Aorta (tissue), 5 donors: ENCODE measurements around the gene CIZ1. TPM values are rescaled to one million over a fixed set of nuclear protein-coding genes. Genes with fewer than 3 reads are reported as not detected.

Experiments
- ATAC-seq: fragments of 200-7000 bp; cut with Tn5 transposase; one replicate; pipeline ENCODE4 v1.9.1; 2022; ENCODE audit warnings: moderate library complexity; ENCODE audit not compliant: low FRiP score
- DNase-seq, 2 donors: peaks; one replicate each; pipeline ENCODE4 v3.0.0-alpha.2; 2020
- H3K27ac ChIP-seq, 2 donors: one replicate each; pipeline ENCODE4 v1.5.1; 2013; ENCODE audit warnings: low read length in 2 of 2, mild to moderate bottlenecking in 2 of 2, moderate library complexity in 2 of 2, control low read depth in 1 of 2, inconsistent platforms in 1 of 2, low read depth in 1 of 2
- H3K27me3 ChIP-seq, 2 donors: one replicate each; pipeline ENCODE4 v1.6.1; 2013; ENCODE audit warnings: control low read depth in 1 of 2, low read length in 1 of 2, mild to moderate bottlenecking in 1 of 2, moderate library complexity in 1 of 2; ENCODE audit not compliant: insufficient read depth in 2 of 2, control insufficient read depth in 1 of 2
- H3K36me3 ChIP-seq, 2 donors: one replicate each; pipeline ENCODE4 v1.6.1; 2013; ENCODE audit warnings: control low read depth in 1 of 2, low read length in 1 of 2, mild to moderate bottlenecking in 1 of 2; ENCODE audit not compliant: insufficient read depth in 2 of 2, control insufficient read depth in 1 of 2
- H3K4me1 ChIP-seq, 2 donors: one replicate each; pipeline ENCODE4 v1.6.1; 2013; ENCODE audit warnings: low read length in 2 of 2, control low read depth in 1 of 2, mild to moderate bottlenecking in 1 of 2, moderate library complexity in 1 of 2; ENCODE audit not compliant: insufficient read depth in 2 of 2, control insufficient read depth in 1 of 2
- H3K4me3 ChIP-seq, 2 donors: one replicate each; pipeline ENCODE4 v1.5.1; 2013; ENCODE audit warnings: low read length in 2 of 2, control low read depth in 1 of 2, mild to moderate bottlenecking in 1 of 2
- H3K9me3 ChIP-seq: one replicate; pipeline ENCODE4 v1.6.1; 2013; ENCODE audit warnings: mild to moderate bottlenecking, low read length; ENCODE audit not compliant: control insufficient read depth
- WGBS, 2 donors: extraction: QIAGEN DNeasy Blood & Tissue Kit; methylation state at CpG; one replicate each; pipeline ENCODE4 v1.1.7; 2013; 5-methylcytosine and 5-hydroxymethylcytosine counted together
- intact Hi-C, 2 donors: fragments of 100-400 bp; cut with DNase I; formaldehyde crosslinking; loops; one replicate each; pipeline versions ENCODE4 v1.14.2 to v1.15.0; 2022
- polyA plus RNA-seq, 2 donors: library from polyadenylated mRNA; stranded (reverse); fragments of 200-250 nt; gene quantifications; one replicate each; pipeline ENCODE4 v1.2.3, GENCODE V29; 2013
- total RNA-seq, 2 donors: library from RNA; stranded (reverse); fragmentation: NEBNext Ultra II Directional; extraction: Animal tissue kit (Norgen Biotek cat#: 25700); gene quantifications; one replicate each; pipeline ENCODE4 v1.2.1, GENCODE V29; 2021
- donor health status: healthy with polysubstance abuse.
- donor health status: Bipolar disorder and iron deficiency.
- donor health status: DM: no; HTN: no; CAD: no.
- donor health status: DM: no; HTN: no; CAD: no.
- donor health status: DM: yes; HTN: yes; CAD: no.

CIZ1 gene
- total and polyA plus RNA-seq, 4 donors, result 38.4 to 117 (median 74.7) TPM

DNA sequence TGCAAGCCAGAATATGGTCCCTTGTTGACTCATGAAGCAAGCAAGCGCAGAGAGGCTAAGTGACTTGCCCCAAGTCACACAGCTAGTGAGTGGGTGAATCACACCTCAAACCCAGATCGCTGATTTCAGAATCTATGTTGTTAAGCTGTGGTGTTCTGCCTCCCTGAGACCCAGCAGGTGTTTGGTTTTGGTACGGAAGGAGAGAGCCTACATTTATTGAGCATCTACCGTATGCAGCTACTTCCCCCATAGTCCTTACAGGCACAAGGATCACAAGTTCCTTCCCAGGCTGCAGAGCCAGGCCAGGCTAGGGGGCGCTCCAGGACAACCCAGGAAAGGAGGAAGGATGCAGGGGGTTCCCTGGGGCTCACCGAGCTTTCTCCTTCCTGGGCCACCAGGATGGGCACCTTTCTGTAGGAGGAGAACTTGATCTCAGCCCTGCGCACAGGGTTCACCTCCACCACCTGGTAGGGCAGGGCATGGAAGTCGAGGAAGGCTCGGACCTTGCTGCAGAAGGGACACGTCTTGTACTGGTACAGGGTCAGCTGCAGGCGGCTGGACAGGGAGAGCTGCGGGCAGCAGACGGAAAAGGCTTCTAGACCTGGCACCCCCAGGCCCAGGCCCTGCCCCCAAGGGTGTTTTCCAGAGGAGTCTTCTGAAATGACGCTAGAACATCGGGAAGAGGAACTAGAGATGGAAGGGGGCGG, 66.3 kb downstream of the CIZ1 start:
- Histone ChIP-seq H3K4me1 (no peaks in the 10 kb centered on the region), H3K9me3 (no peaks in the 10 kb centered on the region), H3K4me3 (no peak overlapping the region), H3K36me3 (peaks cover 0 to 1% of the 10 kb centered on the region in 2 donors), H3K27ac (no peak overlapping the region), H3K27me3 (no peaks in the 10 kb centered on the region)
- ATAC-seq (no peak), DNase-seq (peak; percentile 83 to 85)
- 70 to 72% methylated on average over 16 of the region's 16 CpGs for WGBS, 2 donors
- intact Hi-C loops, result no loop called here

DNA sequence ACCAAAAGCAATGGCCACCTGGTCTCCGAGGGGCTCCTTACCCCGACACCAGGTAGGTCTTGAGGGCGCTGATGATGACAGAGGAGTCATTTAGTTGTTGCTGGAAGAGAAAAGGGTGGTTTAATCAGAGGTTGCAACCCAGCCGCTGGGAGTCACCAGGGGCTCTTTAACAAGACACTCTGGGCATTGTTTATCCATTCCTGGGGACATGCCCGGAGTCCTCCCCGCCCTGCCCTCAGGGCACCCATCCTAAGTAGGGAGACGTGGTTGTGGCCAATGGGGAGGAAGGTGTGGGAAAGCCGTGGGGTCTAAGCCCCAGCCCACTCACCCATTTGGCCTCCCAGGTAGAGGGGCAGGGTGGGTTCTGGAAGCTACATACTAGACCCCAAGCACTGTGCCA, 66.9 kb downstream of the CIZ1 start:
- H3K27me3 ChIP-seq, result no peaks in the 10 kb centered on the region
- ATAC-seq (no peak), DNase-seq (peak; percentile 39 to 52)
- H3K4me1 ChIP-seq, result no peaks in the 10 kb centered on the region
- no peak overlapping the region for H3K4me3 ChIP-seq
- peaks cover 0 to 1% of the 10 kb centered on the region in 2 donors for H3K36me3 ChIP-seq
- no peaks in the 10 kb centered on the region for H3K9me3 ChIP-seq
- 83 to 87% methylated on average over 8 of the region's 8 CpGs for WGBS, 2 donors
- intact Hi-C loops, result no loop called here
- no peak overlapping the region for H3K27ac ChIP-seq

DNA sequence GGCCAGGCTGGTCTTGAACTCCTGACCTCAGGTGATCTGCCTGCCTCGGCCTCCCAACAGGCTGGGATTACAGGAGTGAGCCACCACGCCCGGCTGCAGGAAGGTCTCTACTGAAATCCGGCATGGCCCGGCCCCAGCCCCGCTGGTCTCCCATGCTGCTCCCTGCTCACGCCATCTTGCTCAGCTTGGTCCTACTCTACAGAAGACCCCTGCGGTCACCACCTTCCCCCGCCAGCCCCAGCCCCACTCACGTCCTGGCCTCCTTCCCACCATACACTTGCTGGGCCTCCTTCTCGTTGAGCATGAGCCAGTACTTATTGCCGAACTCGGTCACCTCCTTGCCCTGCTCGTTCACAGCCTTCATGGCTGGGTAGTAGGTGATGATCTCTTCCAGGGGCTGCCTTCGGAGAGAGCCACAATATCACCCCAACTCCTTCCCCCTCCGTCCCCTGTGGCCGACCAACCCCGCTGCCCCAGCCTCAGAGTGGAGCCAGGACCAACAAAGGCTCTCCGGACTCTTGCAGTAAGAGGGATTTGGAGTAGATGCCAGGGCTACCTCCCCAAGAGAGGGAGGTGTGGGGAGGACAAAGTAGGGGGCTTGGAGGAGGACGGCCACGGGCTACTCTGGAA, 67.8 kb downstream of the CIZ1 start:
- Histone ChIP-seq H3K27ac (no peak overlapping the region), H3K27me3 (no peaks in the 10 kb centered on the region), H3K9me3 (no peaks in the 10 kb centered on the region), H3K36me3 (peaks cover 0 to 1% of the 10 kb centered on the region in 2 donors), H3K4me3 (no peak overlapping the region), H3K4me1 (no peaks in the 10 kb centered on the region)
- 89 to 90% methylated on average over 21 of the region's 21 CpGs for WGBS, 2 donors
- DNase-seq, result peak; percentile 44 to 75
- no peak for ATAC-seq
- intact Hi-C loops, result no loop called here

DNA sequence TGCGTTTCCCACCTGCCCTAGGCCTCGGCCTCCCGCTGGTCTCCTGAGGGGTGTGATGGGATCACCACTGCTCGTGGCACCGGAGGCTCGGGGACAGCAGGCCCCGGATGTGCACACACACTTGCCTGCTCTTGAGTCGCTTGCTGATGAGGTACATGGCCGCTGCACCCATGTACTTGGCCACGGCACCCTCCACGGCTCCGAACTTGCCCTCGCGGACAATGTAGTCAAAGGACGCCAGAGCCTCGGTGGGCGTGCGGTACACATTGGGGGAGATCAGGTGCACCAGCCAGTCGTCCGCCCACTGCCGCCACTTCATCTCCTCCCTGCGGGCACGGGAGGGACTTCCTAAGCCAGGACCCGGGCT, 68.6 kb downstream of the CIZ1 start:
- no peak for ATAC-seq
- Histone ChIP-seq H3K9me3 (no peaks in the 10 kb centered on the region), H3K4me1 (no peaks in the 10 kb centered on the region), H3K27ac (no peak overlapping the region), H3K36me3 (peaks cover 0 to 1% of the 10 kb centered on the region in 2 donors), H3K27me3 (no peaks in the 10 kb centered on the region), H3K4me3 (no peak overlapping the region)
- WGBS, 2 donors, result 93 to 94% methylated on average over 24 of the region's 24 CpGs
- intact Hi-C loops, result no loop called here
- DNase-seq, result peak; percentile 40 to 76

DNA sequence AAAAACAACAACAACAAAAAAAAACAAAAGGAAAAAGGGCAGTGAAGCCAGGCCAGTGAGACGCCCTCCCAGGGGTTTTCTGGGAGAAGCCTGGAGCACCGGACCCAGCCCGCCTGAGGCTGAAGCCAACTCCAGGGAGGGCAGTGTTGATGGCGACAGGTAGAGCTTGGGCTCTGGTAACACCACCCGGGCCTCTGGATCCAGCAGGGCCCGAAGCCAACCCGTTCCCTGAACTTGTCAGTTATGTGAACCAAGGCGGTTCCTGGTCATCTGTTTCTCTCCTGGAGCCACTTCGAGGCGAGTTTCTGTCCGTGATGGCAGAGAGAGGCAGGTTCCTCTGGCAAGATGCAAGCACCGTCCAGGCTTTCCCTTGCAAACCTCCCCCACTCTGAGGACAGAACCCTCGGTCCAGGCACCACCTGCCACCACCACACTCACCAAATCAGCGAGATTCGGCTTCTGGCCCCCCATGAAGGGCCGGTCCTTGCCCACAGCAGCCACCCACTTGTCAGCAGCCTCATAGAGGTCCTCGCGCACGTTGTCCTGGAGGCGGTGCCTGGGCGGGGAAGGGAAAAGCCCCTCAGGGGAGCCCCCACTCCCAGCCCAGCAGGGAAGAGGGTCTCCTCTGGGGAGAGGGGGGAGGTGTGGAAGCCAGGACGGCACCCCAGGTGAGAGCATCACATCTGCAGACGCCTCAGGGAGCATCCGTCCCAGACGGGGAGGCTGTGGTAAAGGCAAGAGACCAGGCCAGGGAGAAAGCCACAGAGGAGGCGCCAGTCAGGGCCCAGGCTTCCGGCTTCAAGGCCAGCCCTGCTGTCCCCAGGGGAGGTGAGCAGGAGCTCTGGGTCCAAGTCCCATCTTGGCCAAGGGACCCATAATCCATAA, 69.2 kb downstream of the CIZ1 start:
- no peaks in the 10 kb centered on the region for H3K4me1 ChIP-seq
- intact Hi-C loops, result no loop called here
- no peaks in the 10 kb centered on the region for H3K9me3 ChIP-seq
- no peaks in the 10 kb centered on the region for H3K27me3 ChIP-seq
- H3K4me3 ChIP-seq, result no peak overlapping the region
- peaks cover 0 to 1% of the 10 kb centered on the region in 2 donors for H3K36me3 ChIP-seq
- peak; percentile 37 to 69 for DNase-seq
- no peak for ATAC-seq
- 84 to 87% methylated on average over 27 of the region's 27 CpGs for WGBS, 2 donors
- H3K27ac ChIP-seq, result no peak overlapping the region

DNA sequence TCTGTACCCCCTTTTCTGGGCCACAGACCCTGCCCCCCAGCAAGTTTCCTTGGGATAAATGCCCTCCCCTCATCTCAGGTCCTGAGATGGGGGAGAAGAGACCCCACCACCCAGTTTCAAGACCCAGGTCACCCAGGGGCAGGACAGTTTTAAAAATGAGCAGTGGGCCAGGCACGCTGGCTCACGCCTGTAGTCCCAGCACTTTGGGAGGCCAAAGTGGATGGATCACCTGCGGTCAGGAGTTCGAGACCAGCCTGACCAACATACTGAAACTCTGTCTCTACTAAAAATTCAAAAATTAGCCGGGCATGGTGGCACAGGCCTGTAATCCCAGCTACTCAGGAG, 69.9 kb downstream of the CIZ1 start:
- Histone ChIP-seq H3K27ac (no peak overlapping the region), H3K27me3 (no peaks in the 10 kb centered on the region), H3K4me1 (no peaks in the 10 kb centered on the region), H3K9me3 (no peaks in the 10 kb centered on the region), H3K4me3 (no peak overlapping the region), H3K36me3 (peaks cover 0 to 1% of the 10 kb centered on the region in 2 donors)
- DNase-seq (no peak), ATAC-seq (no peak)
- WGBS, 2 donors, result 89 to 91% methylated on average over 5 of the region's 5 CpGs
- intact Hi-C loops, result no loop called here

DNA sequence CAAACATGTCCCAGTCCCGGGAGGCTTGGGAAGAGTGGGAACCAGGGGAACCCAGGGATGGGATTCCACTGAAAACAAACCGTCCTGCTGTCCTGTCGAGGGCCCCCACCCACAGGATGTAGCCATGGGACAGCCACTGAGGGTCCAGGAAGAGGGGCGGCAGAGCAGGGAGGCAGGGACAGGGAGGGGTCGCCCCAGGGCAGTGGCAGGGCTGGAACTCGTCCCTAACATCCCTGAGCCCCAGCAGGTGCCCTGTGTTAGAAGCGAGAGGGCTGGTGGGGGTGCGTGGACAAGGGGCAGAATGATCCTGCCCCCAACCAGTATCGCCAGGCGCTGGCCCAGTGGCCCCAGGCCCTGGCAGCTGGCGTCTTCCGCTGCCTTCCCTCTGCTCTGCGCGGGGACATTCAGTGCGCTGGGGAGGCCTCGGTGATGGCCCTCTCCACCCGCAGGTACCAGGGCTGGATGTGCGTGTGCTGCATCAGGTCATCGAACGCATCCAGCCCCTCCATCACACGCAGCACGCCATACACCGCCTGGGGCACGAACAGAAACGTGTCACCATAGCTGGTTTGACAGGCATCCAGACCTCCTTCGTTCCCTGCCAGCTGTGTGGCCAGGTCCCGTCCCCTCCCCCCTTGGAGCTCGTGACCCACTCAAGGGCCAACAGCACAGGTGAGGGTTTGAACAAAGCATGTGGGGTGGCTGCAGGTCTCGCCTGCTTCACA, 70.5 kb downstream of the CIZ1 start:
- Histone ChIP-seq H3K9me3 (no peaks in the 10 kb centered on the region), H3K36me3 (peaks cover 0 to 1% of the 10 kb centered on the region in 2 donors), H3K27ac (no peak overlapping the region), H3K27me3 (no peaks in the 10 kb centered on the region), H3K4me3 (no peak overlapping the region), H3K4me1 (no peaks in the 10 kb centered on the region)
- DNase-seq, result peak; percentile 33 to 41
- intact Hi-C loops, result no loop called here
- ATAC-seq, result no peak
- WGBS, 2 donors, result 81 to 82% methylated on average over 28 to 29 of the region's 29 CpGs

DNA sequence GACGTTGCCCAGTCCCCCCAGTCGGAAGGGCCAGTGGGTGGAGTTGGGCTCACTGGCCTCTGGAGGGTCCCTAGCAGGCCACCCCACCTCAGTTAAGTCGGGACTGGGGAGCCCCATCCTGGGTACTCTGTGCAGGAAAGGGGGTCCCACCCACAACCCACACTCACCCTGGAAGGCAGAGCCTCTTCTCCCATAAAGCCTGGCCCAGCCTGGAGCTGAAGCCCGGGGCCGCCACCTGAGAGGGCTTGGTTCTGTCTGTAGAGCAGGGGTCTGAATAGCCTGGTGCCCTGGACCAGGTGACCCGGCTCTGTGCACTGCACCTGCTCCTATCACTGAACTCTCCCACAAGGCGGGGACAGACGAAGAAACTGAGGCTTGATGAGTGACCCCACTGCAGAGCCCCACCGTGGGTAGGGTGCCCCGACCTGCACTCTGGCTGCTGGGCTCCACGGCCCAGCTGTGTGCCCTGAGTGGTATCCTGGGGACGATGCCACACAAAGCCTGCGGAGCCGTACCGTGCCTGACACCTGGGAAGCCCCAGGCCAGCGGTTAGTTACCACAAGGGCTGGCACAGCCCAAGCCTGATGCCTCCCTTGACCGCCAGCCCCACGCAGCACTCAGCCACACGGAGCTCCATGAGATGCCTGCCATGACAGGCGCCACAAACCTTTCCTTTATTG, 71.2 kb downstream of the CIZ1 start:
- DNase-seq (peak; percentile 39 to 63), ATAC-seq (no peak)
- WGBS, 2 donors, result 84 to 87% methylated on average over 20 of the region's 20 CpGs
- Histone ChIP-seq H3K9me3 (no peaks in the 10 kb centered on the region), H3K4me1 (no peaks in the 10 kb centered on the region), H3K27ac (no peak overlapping the region), H3K27me3 (no peaks in the 10 kb centered on the region), H3K36me3 (peaks cover 0 to 1% of the 10 kb centered on the region in 2 donors), H3K4me3 (no peak overlapping the region)
- intact Hi-C loops, result no loop called here
